HG03442 (cell line): Measurements from ENCODE around the gene THOC1.

Source experiments
- ATAC-seq: cut with Tn5 transposase; IDR thresholded peaks from one replicate; pipeline ENCODE4 v1.9.1; 2021; ENCODE audit warnings: mild to moderate bottlenecking, moderate library complexity; ENCODE audit not compliant: unreplicated experiment

Gene THOC1

DNA sequence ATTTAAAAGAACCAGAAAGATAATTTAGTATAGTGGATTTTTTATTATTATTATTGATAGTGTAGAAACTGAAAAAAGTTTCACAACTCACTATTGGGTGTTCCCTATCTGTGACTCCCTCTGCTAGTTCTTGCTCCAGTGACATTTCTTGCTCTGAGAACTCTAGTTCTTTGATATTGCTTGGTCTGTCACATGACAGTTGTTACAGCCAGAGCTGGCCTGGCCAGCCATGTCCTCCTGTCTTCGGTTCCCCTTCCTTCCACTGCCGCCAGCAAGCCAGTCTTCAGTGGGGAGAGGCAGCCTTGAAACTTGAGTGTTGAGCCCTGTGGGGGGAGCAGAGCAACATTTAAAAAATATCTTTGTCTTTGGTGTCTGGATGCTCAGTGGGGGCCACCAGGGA is 7.6 kb upstream of the THOC1 start:
- ATAC-seq = no peak

GRCh38 chr18:274313-274712 is 6.5 kb upstream of the THOC1 start:
- no peak for ATAC-seq

DNA sequence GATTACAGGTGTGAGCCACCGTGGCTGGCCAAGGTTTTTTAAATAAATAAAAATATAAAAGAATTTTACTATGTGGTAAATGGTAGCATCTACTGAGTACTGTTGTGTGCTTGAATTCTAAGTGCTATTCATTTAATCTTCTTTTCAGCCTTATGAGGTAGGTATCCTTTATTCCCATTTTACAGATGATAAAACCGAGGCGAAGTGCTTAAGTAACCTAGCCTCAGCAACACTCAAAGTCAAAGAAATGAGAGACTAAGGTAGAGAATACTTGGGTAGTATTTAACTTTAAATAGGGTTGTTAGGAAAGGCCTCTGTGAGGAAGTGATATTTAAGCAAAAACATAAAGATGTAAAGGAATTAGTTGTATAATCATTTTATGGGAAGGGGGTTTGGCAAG is 5.7 kb upstream of the THOC1 start:
- ATAC-seq = no peak

- no peak for ATAC-seq
Observed at GRCh38 chr18:272650-273049, 4.8 kb upstream of the THOC1 start.

DNA sequence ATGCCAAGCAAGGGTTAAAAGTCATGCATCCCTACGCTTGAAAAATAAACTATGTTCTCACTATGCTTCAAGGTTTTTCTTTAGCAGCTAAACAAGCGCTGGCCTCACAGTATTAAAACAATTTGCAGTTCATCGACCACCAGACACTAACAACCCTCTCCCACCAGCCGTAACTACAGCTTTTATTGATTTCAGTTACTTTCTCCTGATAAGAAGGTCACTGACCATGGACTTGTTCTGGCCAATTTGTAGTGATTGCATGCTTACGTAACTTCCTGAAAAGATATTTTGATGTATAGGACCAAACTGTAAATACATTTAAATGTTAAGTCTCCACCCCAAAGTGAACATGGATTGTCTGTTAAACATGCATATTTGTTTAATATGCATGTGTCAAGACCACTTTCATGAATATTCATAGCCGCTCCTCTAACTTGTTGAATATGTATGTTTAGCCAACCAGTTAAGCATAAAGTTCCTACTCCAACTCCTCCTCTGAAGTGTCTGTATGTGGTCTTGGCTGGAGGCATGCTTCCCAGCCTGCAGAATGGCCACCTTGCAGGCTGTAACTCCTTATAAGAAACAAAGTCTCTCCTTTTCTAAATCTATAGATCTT is 1.7 kb upstream of the THOC1 start:
- no peak for ATAC-seq

DNA sequence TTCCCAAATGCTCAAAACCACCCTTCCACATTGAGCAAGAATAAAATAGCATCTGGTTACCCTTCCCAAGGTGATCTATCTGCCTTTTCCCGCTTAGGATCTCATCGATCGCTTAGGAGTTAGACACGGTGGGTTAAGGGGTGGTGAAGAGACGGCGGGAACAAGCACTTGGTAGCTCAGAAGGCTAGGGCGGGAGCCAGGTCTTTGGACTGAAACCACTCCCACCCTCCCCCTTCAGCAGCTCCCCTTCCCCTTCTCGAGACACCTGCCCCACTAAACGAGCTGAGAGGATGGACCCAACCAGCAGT is 513 bp downstream of the THOC1 start:
- no peak for ATAC-seq

DNA sequence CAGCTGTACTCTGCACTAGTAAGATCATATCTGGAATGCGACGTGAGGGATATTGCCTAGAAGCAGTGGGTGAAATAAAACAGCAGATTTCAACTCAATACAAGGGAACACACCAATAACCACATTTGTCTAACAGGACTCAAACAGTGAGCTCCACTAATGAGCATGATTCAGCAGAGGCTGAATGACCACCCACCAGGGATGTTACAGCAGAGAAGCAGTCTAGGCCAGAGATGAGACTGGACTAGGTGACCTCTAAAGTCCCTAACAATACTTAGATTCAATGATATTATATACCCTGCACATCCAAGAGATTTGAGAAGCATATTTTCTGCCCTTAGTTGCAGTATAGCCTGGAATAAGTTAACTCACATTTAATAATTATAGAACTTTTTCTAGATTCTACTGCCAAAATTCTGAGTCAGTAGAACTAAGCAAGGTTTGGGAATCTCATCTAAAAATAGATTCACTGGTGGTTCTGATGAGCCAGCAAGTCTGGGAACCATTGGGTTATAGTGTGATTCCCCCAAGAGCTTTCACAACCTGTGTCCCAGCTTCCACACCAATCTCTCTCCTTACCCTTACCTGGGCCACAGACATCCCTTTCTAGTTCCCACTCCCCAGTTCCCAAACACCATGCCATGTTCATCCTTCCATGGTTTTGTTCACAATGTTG is 6.3 kb downstream of the THOC1 start:
- ATAC-seq = no peak

DNA sequence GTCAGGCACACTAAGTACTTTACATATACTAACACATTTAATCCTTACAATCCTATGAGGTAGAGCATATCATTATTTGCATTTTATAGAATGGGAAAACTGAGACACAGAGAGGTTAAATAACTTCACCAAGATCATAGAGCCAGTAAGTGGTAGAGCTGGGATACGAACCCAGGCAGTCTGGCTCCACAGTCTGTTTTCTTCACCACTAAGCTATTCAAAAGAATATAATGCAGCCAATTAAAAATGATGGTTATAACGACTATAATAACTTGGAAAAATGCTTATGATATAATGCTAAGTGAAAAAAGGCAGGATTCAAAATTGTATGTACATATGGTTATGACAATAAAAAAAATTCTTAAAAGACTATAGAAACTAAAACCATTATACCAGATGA is 7.3 kb downstream of the THOC1 start:
- ATAC-seq = no peak

- ATAC-seq = no peak
Observed at GRCh38 chr18:255171-255570, 12.7 kb downstream of the THOC1 start.

DNA sequence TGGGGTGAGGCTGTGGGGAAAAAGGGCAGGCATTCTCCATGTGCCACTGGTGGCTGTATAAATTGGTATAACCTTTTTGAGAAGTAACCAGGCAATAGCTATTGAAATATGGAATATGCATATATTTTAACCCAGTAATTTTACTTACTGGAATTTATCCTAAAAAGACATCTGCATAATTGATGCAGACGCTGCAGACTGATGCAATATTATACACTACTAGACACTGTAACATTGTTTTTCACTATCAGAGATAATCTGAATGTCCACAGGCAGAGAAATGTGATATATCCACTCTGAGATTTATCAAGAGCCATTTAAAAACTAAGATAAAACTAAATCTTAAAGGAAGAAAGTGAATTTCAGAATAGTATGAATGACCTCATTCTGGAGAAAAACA is 14.7 kb downstream of the THOC1 start:
- ATAC-seq = no peak

GRCh38 chr18:251572-251971 is 16.3 kb downstream of the THOC1 start:
- no peak for ATAC-seq

- no peak for ATAC-seq
Observed at GRCh38 chr18:250685-251084, 17.2 kb downstream of the THOC1 start.

DNA sequence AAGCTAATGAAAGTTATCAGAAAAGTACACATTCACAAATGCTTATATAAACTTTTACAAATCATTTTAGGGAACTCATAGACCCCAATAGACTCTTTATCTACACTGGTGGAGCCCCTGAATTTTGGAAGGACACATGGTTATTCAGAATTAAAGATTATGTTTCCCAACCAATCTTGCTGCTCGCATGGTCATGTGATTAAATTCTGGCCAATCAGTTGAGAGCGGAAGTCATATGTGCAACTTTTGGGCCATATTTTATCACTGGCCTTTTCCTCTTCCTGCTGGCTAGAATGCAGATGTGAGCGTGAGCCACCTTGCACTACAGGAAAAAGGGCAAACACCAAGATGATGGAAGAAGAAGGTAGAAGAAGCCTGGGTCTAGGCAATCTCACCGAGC is 19.8 kb downstream of the THOC1 start:
- ATAC-seq = no peak

- ATAC-seq = no peak
Observed at GRCh38 chr18:245282-245847, 22.5 kb downstream of the THOC1 start.

DNA sequence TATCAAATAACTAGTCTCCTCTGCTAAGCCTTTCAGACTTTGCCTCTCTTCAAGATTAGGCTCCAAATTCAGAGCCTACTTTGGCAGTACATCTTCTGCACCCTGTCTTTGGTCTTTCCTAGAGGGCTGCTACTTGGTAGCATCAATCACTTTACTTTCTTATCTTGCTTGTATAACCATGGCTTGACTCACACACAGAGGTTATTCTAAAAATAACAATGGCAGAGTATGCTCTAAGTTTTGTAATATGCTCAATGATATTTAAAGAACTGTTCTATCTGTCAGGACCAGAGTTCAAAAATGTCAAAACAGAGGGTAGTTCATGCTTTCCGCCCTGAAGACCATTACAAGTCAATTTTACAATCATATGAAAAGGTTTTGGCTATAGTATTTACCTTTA is 27.7 kb downstream of the THOC1 start:
- no peak for ATAC-seq

DNA sequence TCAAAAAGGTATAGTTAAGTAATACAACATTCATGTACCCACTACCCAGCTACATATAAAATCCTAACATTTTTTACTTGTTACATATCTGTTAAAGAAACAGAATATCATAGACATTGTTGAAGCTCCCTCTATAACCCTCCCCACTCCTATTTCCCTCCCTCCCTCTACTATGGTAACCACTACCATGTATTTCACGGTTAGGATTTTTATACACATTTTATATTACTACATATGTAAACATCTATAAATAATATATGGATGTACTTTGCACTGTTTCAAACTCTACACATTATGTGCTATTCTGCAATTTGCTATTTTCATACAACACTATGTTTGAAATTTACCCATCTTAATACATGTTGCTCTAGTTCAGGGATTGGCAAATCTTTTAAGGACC is 36.3 kb downstream of the THOC1 start:
- no peak for ATAC-seq

DNA sequence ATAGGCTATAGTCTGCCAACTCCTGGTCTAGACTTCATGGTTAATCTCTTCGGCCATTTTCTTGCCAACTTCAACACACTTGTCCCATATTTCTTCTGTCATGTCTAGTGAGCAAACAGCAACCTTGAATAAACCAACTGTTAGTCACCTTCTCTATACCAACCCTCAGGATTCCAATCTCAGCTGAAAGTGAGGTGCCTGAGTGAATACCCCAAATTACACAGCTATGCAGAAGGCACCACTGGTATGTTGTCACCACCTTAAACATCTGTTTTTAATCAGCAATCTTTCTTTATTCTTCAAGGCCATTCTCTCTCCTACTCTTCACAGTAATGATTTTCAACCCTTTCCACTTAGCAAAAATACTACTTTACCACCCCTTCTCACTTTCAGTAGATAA is 39.3 kb downstream of the THOC1 start:
- no peak for ATAC-seq

DNA sequence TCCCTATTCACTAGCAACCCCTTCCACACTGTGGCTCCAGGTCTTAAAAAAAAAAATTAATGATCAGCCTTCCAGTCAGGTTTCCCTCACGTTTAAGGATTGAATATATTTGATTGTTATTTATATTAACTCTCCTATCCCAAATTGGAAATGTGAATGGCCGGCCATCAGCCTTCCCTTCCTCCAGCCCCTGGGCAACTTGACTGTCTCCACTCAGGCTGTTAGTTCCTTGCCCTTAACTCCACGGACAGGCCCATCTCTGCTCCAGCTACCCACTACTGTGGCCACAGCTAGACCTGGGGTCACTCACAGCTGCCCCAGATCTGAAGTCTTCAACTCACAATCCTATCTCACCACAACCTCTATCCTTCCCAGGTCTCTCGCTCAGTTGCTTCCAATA is 39.9 kb downstream of the THOC1 start:
- no peak for ATAC-seq

DNA sequence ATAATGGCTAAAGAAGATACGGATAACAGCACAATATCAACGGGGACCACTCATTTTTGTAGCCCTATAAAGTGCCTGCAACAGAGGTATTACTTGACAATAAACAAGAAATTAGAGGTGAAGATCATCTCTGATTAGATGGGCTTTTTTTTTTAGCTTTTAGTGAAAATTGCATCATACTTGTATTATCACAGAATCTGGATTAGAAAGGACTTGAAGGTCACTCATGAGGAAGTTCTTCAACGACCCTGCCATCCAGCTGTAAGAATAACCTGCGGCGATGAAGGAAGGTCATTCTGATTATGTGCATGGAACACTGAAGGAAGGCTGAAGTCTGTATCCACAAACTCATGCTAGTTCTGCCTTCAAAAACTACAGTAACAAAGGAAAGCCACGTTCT is 40.5 kb downstream of the THOC1 start:
- no peak for ATAC-seq

- no peak for ATAC-seq
Observed at GRCh38 chr18:225745-226144, 42.1 kb downstream of the THOC1 start.

DNA sequence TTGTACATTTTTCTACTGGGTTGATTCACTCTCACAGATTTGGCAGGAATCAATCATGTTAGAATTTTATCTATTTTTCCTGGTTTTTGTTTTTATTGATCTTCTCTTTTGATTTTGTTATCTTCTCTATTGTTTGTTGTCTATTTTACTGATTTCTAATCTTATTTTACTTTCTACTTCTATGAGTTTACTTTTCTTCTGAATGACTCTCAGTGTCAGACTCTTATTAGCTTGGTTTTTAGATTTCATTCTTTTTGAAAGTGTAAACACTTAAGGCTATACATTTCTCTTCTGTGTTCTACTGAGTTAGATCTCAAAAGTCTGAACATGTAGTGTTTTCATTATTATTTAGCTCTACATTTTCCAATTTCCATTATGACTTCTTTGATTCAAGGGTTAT is 47.1 kb downstream of the THOC1 start:
- no peak for ATAC-seq

- ATAC-seq = no peak
Observed at GRCh38 chr18:217532-218336, 50.1 kb downstream of the THOC1 start.
